CD4-positive, alpha-beta T cell treated with Interleukin-12 subunit alpha and Interleukin-12 subunit beta, for 1 hour (primary cell): ENCODE measurements around the gene GNLY.
"Not testable (repeated sequence)": the region's sequence is repeated elsewhere in the genome, so short reads cannot be mapped to it uniquely, and the experiment has no call there.

ENCODE experiments used
- DNase-seq: peaks from one replicate; pipeline ENCODE4 v3.0.0-alpha.2; 2020

GNLY gene

GRCh38 chr2:85694052-85695025 lies at the start of gene GNLY:
TSS of gene GNLY (plus strand) at chr2:85694358. CDS start at chr2:85694419, 61 bp downstream.
- DNase-seq: peak; percentile 37

GRCh38 chr2:85644909-85645308 lies 49.2 kb upstream of the GNLY start:
- DNase-seq: no peak

- no peak for DNase-seq
These were observed 48.0 kb upstream of the GNLY start for GRCh38 chr2:85646166-85646565.

- DNase-seq: no peak
These were observed 46.2 kb upstream of the GNLY start for GRCh38 chr2:85647823-85648526.

- no peak for DNase-seq
These were observed 45.5 kb upstream of the GNLY start for GRCh38 chr2:85648619-85649018.

GRCh38 chr2:85649201-85650190 lies 44.7 kb upstream of the GNLY start:
- no peak for DNase-seq

GRCh38 chr2:85650456-85650855 lies 43.7 kb upstream of the GNLY start:
- DNase-seq: no peak

- no peak for DNase-seq
These were observed 43.1 kb upstream of the GNLY start for GRCh38 chr2:85651097-85651496.

- no peak for DNase-seq
These were observed 42.1 kb upstream of the GNLY start for GRCh38 chr2:85652056-85652455.

- DNase-seq: no peak
These were observed 40.2 kb upstream of the GNLY start for GRCh38 chr2:85653996-85654395.

GRCh38 chr2:85655961-85656417 lies 38.2 kb upstream of the GNLY start:
- DNase-seq: no peak

GRCh38 chr2:85656468-85656867 lies 37.7 kb upstream of the GNLY start:
- no peak for DNase-seq

- DNase-seq: not testable (repeated sequence)
These were observed 36.8 kb upstream of the GNLY start for GRCh38 chr2:85657399-85657798.

GRCh38 chr2:85659324-85659981 lies 34.7 kb upstream of the GNLY start:
- DNase-seq: no peak

- not testable (repeated sequence) for DNase-seq
These were observed 33.9 kb upstream of the GNLY start for GRCh38 chr2:85660301-85660700.

- DNase-seq: no peak
These were observed 33.4 kb upstream of the GNLY start for GRCh38 chr2:85660725-85661124.

- no peak for DNase-seq
These were observed 32.9 kb upstream of the GNLY start for GRCh38 chr2:85661139-85661858.

GRCh38 chr2:85662899-85663593 lies 31.1 kb upstream of the GNLY start:
- DNase-seq: no peak

GRCh38 chr2:85663594-85664565 lies 30.3 kb upstream of the GNLY start:
- no peak for DNase-seq
